Peyer's patch (tissue), 4 donors: ENCODE results near the gene NAA16. TPM values are rescaled to one million over a fixed set of nuclear protein-coding genes. Genes with fewer than 3 reads are reported as not detected.

Source experiments
- DNase-seq, 3 donors: peaks; one replicate each; pipeline ENCODE4 v3.0.0-alpha.2; 2017 to 2019
- H3K27ac ChIP-seq, 4 donors: fragments of 200-600 bp; sonication (generic); one replicate each; pipeline ENCODE4 v1.5.1; 2016 to 2019
- H3K27me3 ChIP-seq, 2 donors: fragments of 200-600 bp; sonication (generic); one replicate each; pipeline ENCODE4 v1.5.1; 2019
- H3K36me3 ChIP-seq, 3 donors: fragments of 200-600 bp; sonication (generic); one replicate each; pipeline ENCODE4 v1.5.1; 2016 to 2019
- H3K4me1 ChIP-seq, 4 donors: fragments of 200-600 bp; sonication (generic); one replicate each; pipeline ENCODE4 v1.5.1; 2016 to 2019
- H3K4me3 ChIP-seq, 4 donors: fragments of 200-600 bp; sonication (generic); 1 replicate in 3 of 4; 2 replicates in 1 of 4; pipeline ENCODE4 v1.5.1; 2016 to 2019; ENCODE audit warnings: mild to moderate bottlenecking in 1 of 4
- H3K9me3 ChIP-seq, 4 donors: fragments of 200-600 bp; sonication (generic); one replicate each; pipeline ENCODE4 v1.5.1; 2016 to 2019; ENCODE audit warnings: mild to moderate bottlenecking in 1 of 4
- POLR2A ChIP-seq, 2 donors: fragments of 450-650 bp; IDR thresholded peaks; one replicate each; pipeline ENCODE4 v1.5.1; 2017; ENCODE audit warnings: antibody characterized with exemption in 2 of 2, mild to moderate bottlenecking in 2 of 2, moderate library complexity in 2 of 2
- total RNA-seq, 4 donors: library from RNA; depleted of rRNA; stranded (reverse); fragments of >200 nt; gene quantifications; one replicate each; pipeline ENCODE4 v1.1.0, GENCODE V29; 2016
- TF ChIP-seq, protein P1 (sequence below), 6 experiments: fragments of 450-650 bp in 4 of 6; fragments of 200-600 bp in 2 of 6; sonication (generic) in 1 of 6; IDR thresholded peaks; one replicate each; pipeline ENCODE4 v1.5.1; 2017 to 2019; ENCODE audit warnings: antibody characterized with exemption in 6 of 6, mild to moderate bottlenecking in 3 of 6, moderate library complexity in 1 of 6

The NAA16 gene
- total RNA-seq, 4 donors from 2014 or later, result 11.6 to 74.3 (median 16.6) TPM

GRCh38 chr13:41332829-41333228 lies 21.8 kb downstream of the NAA16 start:
- no peak overlapping the region for H3K27ac ChIP-seq

GRCh38 chr13:41334810-41335209 lies 23.7 kb downstream of the NAA16 start:
- H3K9me3 ChIP-seq, result no peaks in the 10 kb centered on the region
- no peak for DNase-seq
- H3K4me1 ChIP-seq, result no peaks in the 10 kb centered on the region
- H3K36me3 ChIP-seq, result peaks cover 0 to 11% (median 0%) of the 10 kb centered on the region in 3 donors
- H3K27ac ChIP-seq, result no peak overlapping the region
- no peaks in the 10 kb centered on the region for H3K27me3 ChIP-seq
- TF ChIP-seq, protein P1, sequence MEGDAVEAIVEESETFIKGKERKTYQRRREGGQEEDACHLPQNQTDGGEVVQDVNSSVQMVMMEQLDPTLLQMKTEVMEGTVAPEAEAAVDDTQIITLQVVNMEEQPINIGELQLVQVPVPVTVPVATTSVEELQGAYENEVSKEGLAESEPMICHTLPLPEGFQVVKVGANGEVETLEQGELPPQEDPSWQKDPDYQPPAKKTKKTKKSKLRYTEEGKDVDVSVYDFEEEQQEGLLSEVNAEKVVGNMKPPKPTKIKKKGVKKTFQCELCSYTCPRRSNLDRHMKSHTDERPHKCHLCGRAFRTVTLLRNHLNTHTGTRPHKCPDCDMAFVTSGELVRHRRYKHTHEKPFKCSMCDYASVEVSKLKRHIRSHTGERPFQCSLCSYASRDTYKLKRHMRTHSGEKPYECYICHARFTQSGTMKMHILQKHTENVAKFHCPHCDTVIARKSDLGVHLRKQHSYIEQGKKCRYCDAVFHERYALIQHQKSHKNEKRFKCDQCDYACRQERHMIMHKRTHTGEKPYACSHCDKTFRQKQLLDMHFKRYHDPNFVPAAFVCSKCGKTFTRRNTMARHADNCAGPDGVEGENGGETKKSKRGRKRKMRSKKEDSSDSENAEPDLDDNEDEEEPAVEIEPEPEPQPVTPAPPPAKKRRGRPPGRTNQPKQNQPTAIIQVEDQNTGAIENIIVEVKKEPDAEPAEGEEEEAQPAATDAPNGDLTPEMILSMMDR (IDR thresholded peaks at IDR 0.05), result no peak
- no peak for TF ChIP-seq POLR2A (IDR thresholded peaks at IDR 0.05)
- H3K4me3 ChIP-seq, result no peak overlapping the region

More at GRCh38 chr13:41332829-41333228, 21.8 kb downstream of the NAA16 start:
- Histone ChIP-seq H3K4me1 (peaks cover 0 to 5% (median 0%) of the 10 kb centered on the region in 4 donors), H3K36me3 (peaks cover 0 to 8% (median 0%) of the 10 kb centered on the region in 3 donors), H3K4me3 (no peak overlapping the region), H3K27me3 (no peaks in the 10 kb centered on the region), H3K9me3 (no peaks in the 10 kb centered on the region)
- no peak for DNase-seq
- TF ChIP-seq POLR2A (IDR thresholded peaks at IDR 0.05), result no peak

GRCh38 chr13:41344358-41344757 lies 33.3 kb downstream of the NAA16 start:
- Histone ChIP-seq H3K36me3 (peaks cover 0 to 23% (median 0%) of the 10 kb centered on the region in 3 donors), H3K27me3 (no peaks in the 10 kb centered on the region), H3K27ac (no peak overlapping the region), H3K9me3 (no peaks in the 10 kb centered on the region), H3K4me1 (no peaks in the 10 kb centered on the region), H3K4me3 (no peak overlapping the region)
- no peak for TF ChIP-seq POLR2A (IDR thresholded peaks at IDR 0.05)
- TF ChIP-seq, protein P1 (IDR thresholded peaks at IDR 0.05), result no peak
- no peak for DNase-seq

GRCh38 chr13:41345165-41345913 lies 34.3 kb downstream of the NAA16 start:
- Histone ChIP-seq H3K4me3 (no peak overlapping the region), H3K4me1 (no peaks in the 10 kb centered on the region), H3K27ac (no peak overlapping the region), H3K9me3 (no peaks in the 10 kb centered on the region), H3K36me3 (peaks cover 0 to 20% (median 0%) of the 10 kb centered on the region in 3 donors), H3K27me3 (no peaks in the 10 kb centered on the region)
- TF ChIP-seq, protein P1 (IDR thresholded peaks at IDR 0.05), result no peak
- TF ChIP-seq POLR2A (IDR thresholded peaks at IDR 0.05), result no peak
- DNase-seq, result no peak

- H3K4me3 ChIP-seq, result no peak overlapping the region
- no peaks in the 10 kb centered on the region for H3K9me3 ChIP-seq
- H3K4me1 ChIP-seq, result no peaks in the 10 kb centered on the region
- H3K27ac ChIP-seq, result peak overlapping the region in 1 of 4 donors; percentile 4
- no peak for DNase-seq
- H3K27me3 ChIP-seq, result no peaks in the 10 kb centered on the region
- peaks cover 0 to 17% (median 0%) of the 10 kb centered on the region in 3 donors for H3K36me3 ChIP-seq
- TF ChIP-seq, protein P1 (IDR thresholded peaks at IDR 0.05), result no peak
- no peak for TF ChIP-seq POLR2A (IDR thresholded peaks at IDR 0.05)
These were observed 35.0 kb downstream of the NAA16 start for GRCh38 chr13:41345914-41346589.
